BLaER1 (cell line): ENCODE data around the gene ARVCF.

Experiments
- H3K27ac ChIP-seq: shearing (Covaris generic); formaldehyde crosslinking; 2 replicates; pipeline ENCODE4 v1.8.1; 2022
- H3K27me3 ChIP-seq: shearing (Covaris generic); formaldehyde crosslinking; 2 replicates; pipeline ENCODE4 v1.8.1; 2022
- H3K36me3 ChIP-seq: shearing (Covaris generic); formaldehyde crosslinking; 2 replicates; pipeline ENCODE4 v1.8.1; 2022
- H3K4me1 ChIP-seq: shearing (Covaris generic); formaldehyde crosslinking; 2 replicates; pipeline ENCODE4 v1.8.1; 2022
- H3K4me2 ChIP-seq: shearing (Covaris generic); formaldehyde crosslinking; 2 replicates; pipeline ENCODE4 v1.8.1; 2022
- H3K4me3 ChIP-seq: shearing (Covaris generic); formaldehyde crosslinking; 2 replicates; pipeline ENCODE4 v1.8.1; 2022
- H3K9ac ChIP-seq: shearing (Covaris generic); formaldehyde crosslinking; 2 replicates; pipeline ENCODE4 v1.8.1; 2022
- H3K9me3 ChIP-seq: shearing (Covaris generic); formaldehyde crosslinking; 2 replicates; pipeline ENCODE4 v1.8.1; 2022
- H4K20me1 ChIP-seq: shearing (Covaris generic); formaldehyde crosslinking; 2 replicates; pipeline ENCODE4 v1.8.1; 2022
- Cebpa-rat ChIP-seq: shearing (Covaris generic); IDR thresholded peaks from 2 replicates; pipeline ENCODE4 v1.8.1; 2022

ARVCF gene

GRCh38 chr22:20033045-20033706 is 16.6 kb upstream of the ARVCF start:
- peaks cover 97% of the 10 kb centered on the region for H3K4me1 ChIP-seq
- H3K4me2 ChIP-seq, result peak overlapping the region; percentile 94
- peak overlapping the region; percentile 32; the same call in 1 of the 2 replicates for H3K4me3 ChIP-seq
- H3K27me3 ChIP-seq, result no peaks in the 10 kb centered on the region
- no peaks in the 10 kb centered on the region for H4K20me1 ChIP-seq
- TF ChIP-seq Cebpa-rat, result no peak
- peak overlapping the region; percentile 75 for H3K9ac ChIP-seq
- H3K27ac ChIP-seq, result peak overlapping the region; percentile 96
- peaks cover 30% of the 10 kb centered on the region for H3K9me3 ChIP-seq
- peaks cover 25% of the 10 kb centered on the region for H3K36me3 ChIP-seq

DNA sequence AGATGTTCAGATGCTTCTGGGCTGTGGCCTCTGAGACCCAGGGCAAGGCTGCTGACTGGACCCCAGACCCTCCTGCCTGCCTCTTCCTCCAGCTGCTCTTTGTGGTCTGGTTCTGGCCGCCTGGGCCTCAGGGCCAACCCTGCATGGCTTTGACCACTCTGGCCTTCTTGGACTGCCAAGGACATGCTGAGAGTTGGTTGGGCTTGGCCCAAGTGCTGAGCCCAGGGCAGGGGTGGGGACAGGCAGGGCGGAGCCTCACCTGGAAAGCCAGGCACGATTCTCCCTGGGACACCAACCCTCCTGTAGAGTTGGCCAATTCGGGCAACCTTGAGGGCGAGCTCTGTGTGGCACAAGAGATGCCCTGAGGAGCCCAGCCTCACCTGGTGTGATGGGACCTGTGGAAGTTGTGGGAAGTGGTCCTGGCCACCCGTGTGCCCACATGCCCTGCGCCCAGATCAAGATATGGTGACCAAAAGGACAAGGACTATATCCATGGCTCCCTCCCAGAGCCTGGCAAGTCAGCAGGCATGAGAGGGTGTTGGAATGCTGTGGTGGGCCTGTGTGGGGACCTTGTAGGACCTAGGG is 15.9 kb upstream of the ARVCF start:
- Histone ChIP-seq H3K4me1 (peaks cover 97% of the 10 kb centered on the region), H3K4me2 (peak overlapping the region; percentile 94), H3K27me3 (no peaks in the 10 kb centered on the region), H3K9ac (peak overlapping the region; percentile 75), H3K27ac (peak overlapping the region; percentile 96), H3K4me3 (peak overlapping the region; percentile 32), H4K20me1 (no peaks in the 10 kb centered on the region), H3K36me3 (peaks cover 25% of the 10 kb centered on the region), H3K9me3 (peaks cover 30% of the 10 kb centered on the region)
- no peak for TF ChIP-seq Cebpa-rat

- peak overlapping the region; percentile 32 for H3K4me3 ChIP-seq
- peak overlapping the region; percentile 96 for H3K27ac ChIP-seq
- H4K20me1 ChIP-seq, result no peaks in the 10 kb centered on the region
- no peaks in the 10 kb centered on the region for H3K27me3 ChIP-seq
- peaks cover 27% of the 10 kb centered on the region for H3K36me3 ChIP-seq
- H3K4me2 ChIP-seq, result peak overlapping the region; percentile 94
- peak overlapping the region; percentile 75 for H3K9ac ChIP-seq
- H3K4me1 ChIP-seq, result peaks cover 97% of the 10 kb centered on the region
- TF ChIP-seq Cebpa-rat, result no peak
- peaks cover 30% of the 10 kb centered on the region for H3K9me3 ChIP-seq
These were observed 15.2 kb upstream of the ARVCF start for GRCh38 chr22:20031732-20032406.

GRCh38 chr22:20029550-20030225 is 13.1 kb upstream of the ARVCF start:
- peak overlapping the region; percentile 72 for H3K9ac ChIP-seq
- no peaks in the 10 kb centered on the region for H3K27me3 ChIP-seq
- peaks cover 97% of the 10 kb centered on the region for H3K4me1 ChIP-seq
- 0 out of 2 replicates have a peak, but pooled peaks cover 16% of the 10 kb centered on the region for H3K36me3 ChIP-seq
- peak overlapping the region; percentile 30; the same call in 1 of the 2 replicates for H3K4me3 ChIP-seq
- peak overlapping the region; percentile 94 for H3K4me2 ChIP-seq
- peaks cover 9% of the 10 kb centered on the region for H3K9me3 ChIP-seq
- no peak for TF ChIP-seq Cebpa-rat
- H3K27ac ChIP-seq, result peak overlapping the region; percentile 96
- H4K20me1 ChIP-seq, result peaks cover 13% of the 10 kb centered on the region

- H3K9me3 ChIP-seq, result peaks cover 4% of the 10 kb centered on the region; the same call in 1 of the 2 replicates
- peak overlapping the region; percentile 30; the same call in 1 of the 2 replicates for H3K4me3 ChIP-seq
- 0 out of 2 replicates have a peak, but pooled peaks cover 16% of the 10 kb centered on the region for H3K36me3 ChIP-seq
- H3K27ac ChIP-seq, result peak overlapping the region; percentile 96
- no peak for TF ChIP-seq Cebpa-rat
- peak overlapping the region; percentile 94 for H3K4me2 ChIP-seq
- peak overlapping the region; percentile 72 for H3K9ac ChIP-seq
- no peaks in the 10 kb centered on the region for H3K27me3 ChIP-seq
- peaks cover 20% of the 10 kb centered on the region for H4K20me1 ChIP-seq
- peaks cover 100% of the 10 kb centered on the region for H3K4me1 ChIP-seq
These were observed 12.4 kb upstream of the ARVCF start for GRCh38 chr22:20028855-20029549.

- peak overlapping the region; percentile 96 for H3K27ac ChIP-seq
- H3K4me1 ChIP-seq, result peaks cover 100% of the 10 kb centered on the region
- H3K9ac ChIP-seq, result peak overlapping the region; percentile 72
- no peaks in the 10 kb centered on the region for H3K27me3 ChIP-seq
- peak overlapping the region; percentile 30; the same call in 1 of the 2 replicates for H3K4me3 ChIP-seq
- H3K4me2 ChIP-seq, result peak overlapping the region; percentile 94
- no peak for TF ChIP-seq Cebpa-rat
- H3K36me3 ChIP-seq, result 0 out of 2 replicates have a peak, but pooled peaks cover 16% of the 10 kb centered on the region
- H4K20me1 ChIP-seq, result peaks cover 28% of the 10 kb centered on the region
- no peaks in the 10 kb centered on the region for H3K9me3 ChIP-seq
These were observed 11.6 kb upstream of the ARVCF start for GRCh38 chr22:20027966-20028854.

- Histone ChIP-seq H3K4me1 (peaks cover 100% of the 10 kb centered on the region), H4K20me1 (peaks cover 39% of the 10 kb centered on the region)
These were observed 10.5 kb upstream of the ARVCF start for GRCh38 chr22:20026996-20027601.

More at GRCh38 chr22:20026996-20027601, 10.5 kb upstream of the ARVCF start:
- Histone ChIP-seq H3K36me3 (0 out of 2 replicates have a peak, but pooled peaks cover 16% of the 10 kb centered on the region), H3K4me2 (peak overlapping the region; percentile 2; the same call in 1 of the 2 replicates), H3K27me3 (no peaks in the 10 kb centered on the region), H3K9me3 (no peaks in the 10 kb centered on the region), H3K9ac (no peak overlapping the region), H3K4me3 (no peak overlapping the region), H3K27ac (no peak overlapping the region)
- TF ChIP-seq Cebpa-rat, result no peak
